CD14-positive monocyte (primary cell): ENCODE measurements around the gene RYR2. TPM values are rescaled to one million over a fixed set of nuclear protein-coding genes. Genes with fewer than 3 reads are reported as not detected.

Source experiments
- DNase-seq, 3 donors: peaks; one replicate each; pipeline ENCODE4 v3.0.0-alpha.2; 2011 to 2022
- H2AFZ ChIP-seq: 2 replicates; pipeline ENCODE4 v1.6.0; 2012; ENCODE audit warnings: mild to moderate bottlenecking, low read depth, low read length, inconsistent platforms; ENCODE audit not compliant: insufficient read depth, poor library complexity, severe bottlenecking
- H3K27ac ChIP-seq, 2 donors: 1 replicate in 1 of 2; 2 replicates in 1 of 2; pipeline ENCODE4 v1.5.1; 2012 to 2013; ENCODE audit warnings: low read length in 2 of 2, control low read depth in 1 of 2, inconsistent platforms in 1 of 2, low read depth in 1 of 2, mild to moderate bottlenecking in 1 of 2
- H3K27me3 ChIP-seq, 2 donors: one replicate each; pipeline versions ENCODE4 v1.6.0 to v1.6.1; 2011 to 2013; ENCODE audit warnings: low read length in 2 of 2; ENCODE audit not compliant: control insufficient read depth in 2 of 2, insufficient read depth in 2 of 2
- H3K36me3 ChIP-seq, 2 donors: replicated peaks in 1 of 2; 1 replicate in 1 of 2; 2 replicates in 1 of 2; pipeline versions ENCODE4 v1.5.1 to v1.6.1; 2012 to 2013; ENCODE audit warnings: low read length in 2 of 2, control low read depth in 1 of 2, inconsistent platforms in 1 of 2, mild to moderate bottlenecking in 1 of 2; ENCODE audit not compliant: insufficient read depth in 2 of 2, control insufficient read depth in 1 of 2
- H3K4me1 ChIP-seq, 2 donors: 1 replicate in 1 of 2; 2 replicates in 1 of 2; pipeline versions ENCODE4 v1.5.1 to v1.6.1; 2012 to 2013; ENCODE audit warnings: low read length in 2 of 2, control low read depth in 1 of 2, inconsistent platforms in 1 of 2, mild to moderate bottlenecking in 1 of 2, moderate library complexity in 1 of 2; ENCODE audit not compliant: insufficient read depth in 2 of 2, control insufficient read depth in 1 of 2
- H3K4me2 ChIP-seq: replicated peaks from 2 replicates; pipeline ENCODE3; 2012; ENCODE audit warnings: low read length, moderate library complexity, mild to moderate bottlenecking; ENCODE audit not compliant: poor library complexity, severe bottlenecking; ENCODE audit errors: extremely low read depth
- H3K4me3 ChIP-seq, 3 experiments: fragments of 200-600 bp in 1 of 3; sonication (generic) in 1 of 3; replicated peaks in 1 of 3; 1 replicate in 2 of 3; 2 replicates in 1 of 3; pipeline ENCODE4 v1.5.1; 2011 to 2013; ENCODE audit warnings: low read length in 3 of 3, mild to moderate bottlenecking in 3 of 3, control low read depth in 2 of 3, low read depth in 2 of 3, inconsistent platforms in 1 of 3, moderate library complexity in 1 of 3
- H3K79me2 ChIP-seq: 2 replicates; pipeline ENCODE4 v1.6.0; 2012; ENCODE audit warnings: mild to moderate bottlenecking, control low read depth, inconsistent platforms, low read length, moderate library complexity; ENCODE audit not compliant: insufficient read depth
- H3K9ac ChIP-seq: 2 replicates; pipeline ENCODE4 v1.6.0; 2017; ENCODE audit warnings: low read length, mild to moderate bottlenecking; ENCODE audit not compliant: insufficient read depth, poor library complexity, severe bottlenecking
- H3K9me3 ChIP-seq, 2 donors: replicated peaks in 1 of 2; 1 replicate in 1 of 2; 2 replicates in 1 of 2; pipeline versions ENCODE4 v1.5.1 to v1.6.1; 2012 to 2013; ENCODE audit warnings: low read length in 2 of 2, control low read depth in 1 of 2; ENCODE audit not compliant: control insufficient read depth in 1 of 2, insufficient read depth in 1 of 2
- H4K20me1 ChIP-seq: 2 replicates; pipeline ENCODE4 v1.6.0; 2012; ENCODE audit warnings: mild to moderate bottlenecking, low read length, control low read depth, moderate library complexity; ENCODE audit not compliant: insufficient read depth
- H3K27ac Mint-ChIP-seq, 7 donors: one replicate each; pipeline ENCODE4 v1.8.0; 2020; ENCODE audit warnings: mild to moderate bottlenecking in 7 of 7, mixed read lengths in 7 of 7, moderate library complexity in 6 of 7, inconsistent platforms in 2 of 7
- H3K27me3 Mint-ChIP-seq, 3 donors: one replicate each; pipeline ENCODE4 v1.8.0; 2021 to 2022; ENCODE audit warnings: low read depth in 3 of 3, mild to moderate bottlenecking in 3 of 3, mixed read lengths in 3 of 3, moderate library complexity in 3 of 3, inconsistent platforms in 1 of 3
- H3K36me3 Mint-ChIP-seq, 2 donors: one replicate each; pipeline ENCODE4 v1.8.0; 2020; ENCODE audit warnings: mixed read lengths in 2 of 2, inconsistent platforms in 1 of 2, mild to moderate bottlenecking in 1 of 2
- H3K4me1 Mint-ChIP-seq: one replicate; pipeline ENCODE4 v1.8.0; 2020; ENCODE audit warnings: mild to moderate bottlenecking, mixed read lengths
- H3K4me3 Mint-ChIP-seq, 2 donors: one replicate each; pipeline ENCODE4 v1.8.0; 2020; ENCODE audit warnings: mild to moderate bottlenecking in 2 of 2, mixed read lengths in 2 of 2, moderate library complexity in 1 of 2
- H3K9me3 Mint-ChIP-seq, 7 donors: one replicate each; pipeline ENCODE4 v1.8.0; 2020 to 2022; ENCODE audit warnings: mixed read lengths in 7 of 7, mild to moderate bottlenecking in 6 of 7, moderate library complexity in 6 of 7, inconsistent platforms in 2 of 7
- CTCF ChIP-seq: fragments of 200-600 bp; IDR thresholded peaks from one replicate; pipeline ENCODE4 v1.8.0; 2022; ENCODE audit warnings: antibody characterized with exemption, mild to moderate bottlenecking
- WGBS: methylation state at CpG from one replicate; pipeline ENCODE4 v1.1.5; 2013; ENCODE audit warnings: missing lambda C conversion rate; ENCODE audit not compliant: insufficient coverage; 5-methylcytosine and 5-hydroxymethylcytosine counted together
- intact Hi-C, 2 donors: fragments of 100-400 bp; cut with micrococcal nuclease; formaldehyde crosslinking; loops; one replicate each; pipeline versions ENCODE4 v1.15.0 to v1.15.1; 2023
- polyA plus RNA-seq, 3 donors: library from polyadenylated mRNA; depleted of rRNA in 1 of 3; unstranded in 2 of 3; stranded (reverse) in 1 of 3; fragments of 300-500 nt in 2 of 3; fragments of >200 nt in 1 of 3; fragmentation: Illumina TruSeq in 2 of 3; gene quantifications; 1 replicate in 2 of 3; 2 replicates in 1 of 3; pipeline ENCODE4 v1.2.3, GENCODE V29; 2012 to 2021

The RYR2 gene
- polyA plus RNA-seq, 3 donors, result not detected

GRCh38 chr1:237041461-237041794, 556 bp upstream of the RYR2 start:
- peaks cover 0 to 8% of the 10 kb centered on the region in 2 donors for H3K9me3 ChIP-seq
- no peaks in the 10 kb centered on the region for H3K36me3 ChIP-seq
- Mint-ChIP-seq H3K36me3 (no peaks in the 10 kb centered on the region), H3K9me3 (peaks cover 0 to 6% (median 3%) of the 10 kb centered on the region in 7 donors), H3K27ac (no peak overlapping the region), H3K4me1 (no peaks in the 10 kb centered on the region), H3K4me3 (peak overlapping the region in 1 of 2 donors; percentile 85), H3K27me3 (peaks cover 42 to 56% (median 54%) of the 10 kb centered on the region in 3 donors)
- 16% methylated on average over 4 of the region's 7 CpGs for WGBS
- peaks cover 49 to 59% of the 10 kb centered on the region in 2 donors for H3K27me3 ChIP-seq
- H3K27ac ChIP-seq, result no peak overlapping the region
- H3K9ac ChIP-seq, result no peak overlapping the region
- H3K4me1 ChIP-seq, result no peaks in the 10 kb centered on the region
- intact Hi-C loops, result no loop called here
- H3K79me2 ChIP-seq, result no peaks in the 10 kb centered on the region
- no peak overlapping the region for H3K4me2 ChIP-seq
- no peak overlapping the region for H2AFZ ChIP-seq
- no peak for DNase-seq
- H3K4me3 ChIP-seq, result no peak overlapping the region
- no peak for TF ChIP-seq CTCF
- H4K20me1 ChIP-seq, result no peaks in the 10 kb centered on the region

GRCh38 chr1:237042526-237042891, 525 bp downstream of the RYR2 start:
- H3K9ac ChIP-seq, result no peak overlapping the region
- DNase-seq, result no peak
- H2AFZ ChIP-seq, result no peak overlapping the region
- Mint-ChIP-seq H3K9me3 (peaks cover 0 to 6% (median 3%) of the 10 kb centered on the region in 7 donors), H3K36me3 (no peaks in the 10 kb centered on the region), H3K27ac (no peak overlapping the region), H3K27me3 (peaks cover 42 to 56% (median 54%) of the 10 kb centered on the region in 3 donors), H3K4me3 (peak overlapping the region in 1 of 2 donors; percentile 65), H3K4me1 (no peaks in the 10 kb centered on the region)
- no peak overlapping the region for H3K4me2 ChIP-seq
- TF ChIP-seq CTCF, result no peak
- no peaks in the 10 kb centered on the region for H3K4me1 ChIP-seq
- no peak overlapping the region for H3K4me3 ChIP-seq
- H3K9me3 ChIP-seq, result peaks cover 0 to 8% of the 10 kb centered on the region in 2 donors
- H3K79me2 ChIP-seq, result no peaks in the 10 kb centered on the region
- H3K36me3 ChIP-seq, result no peaks in the 10 kb centered on the region
- WGBS, result 1% methylated on average over 41 of the region's 41 CpGs
- H3K27ac ChIP-seq, result no peak overlapping the region
- H3K27me3 ChIP-seq, result peaks cover 49 to 59% of the 10 kb centered on the region in 2 donors
- intact Hi-C loops, result no loop called here
- H4K20me1 ChIP-seq, result no peaks in the 10 kb centered on the region
